ENCODE results near the gene SRMS. TPM values are rescaled to one million over a fixed set of nuclear protein-coding genes. Genes with fewer than 3 reads are reported as not detected.

The SRMS gene
- not detected for polyA plus RNA-seq (2013, experiment 1 of 2)
- 0.19 TPM for polyA plus RNA-seq (2013, experiment 2 of 2)

GRCh38 chr20:63547725-63548480 lies at the start of gene SRMS:
Gene SRMS, minus strand, starts transcription at chr20:63547749. Its CDS starts 286 bp downstream, at chr20:63547463.
- Histone ChIP-seq H3K4me1 (ENCODE audit: insufficient read depth, low read length) (peaks cover 14% of the 10 kb centered on the region), H3K9me3 (ENCODE audit: insufficient read depth, low read depth, low read length) (no peaks in the 10 kb centered on the region), H3K27ac (ENCODE audit: low read depth, low read length) (no peak within 1 kb of the TSS), H3K36me3 (ENCODE audit: insufficient read depth, low read length) (no peaks in the 10 kb centered on the region), H3K9ac (ENCODE audit: low read depth, low read length) (no peak within 1 kb of the TSS; the same call in 1 of the 2 replicates), H3K4me3 (ENCODE audit: low read length) (no peak within 1 kb of the TSS), H3K27me3 (ENCODE audit: insufficient read depth, low read length) (no peaks in the 10 kb centered on the region)
- WGBS: 64% methylated on average over 35 of the region's 35 CpGs

- no peaks in the 10 kb centered on the region for H3K9me3 ChIP-seq (ENCODE audit: insufficient read depth, low read depth, low read length)
- peaks cover 46% of the 10 kb centered on the region for H3K36me3 ChIP-seq (ENCODE audit: insufficient read depth, low read length)
- no peaks in the 10 kb centered on the region for H3K4me1 ChIP-seq (ENCODE audit: insufficient read depth, low read length)
- WGBS: 94% methylated on average over 6 of the region's 6 CpGs
- H3K27ac ChIP-seq (ENCODE audit: low read depth, low read length): no peak overlapping the region
- H3K9ac ChIP-seq (ENCODE audit: low read depth, low read length): no peak overlapping the region
- H3K4me3 ChIP-seq (ENCODE audit: low read length): no peak overlapping the region
- no peaks in the 10 kb centered on the region for H3K27me3 ChIP-seq (ENCODE audit: insufficient read depth, low read length)
These were observed 48.9 kb upstream of the SRMS start for GRCh38 chr20:63596423-63596822.

- Histone ChIP-seq H3K9ac (ENCODE audit: low read depth, low read length) (no peak overlapping the region), H3K27ac (ENCODE audit: low read depth, low read length) (no peak overlapping the region), H3K4me1 (ENCODE audit: insufficient read depth, low read length) (no peaks in the 10 kb centered on the region), H3K9me3 (ENCODE audit: insufficient read depth, low read depth, low read length) (no peaks in the 10 kb centered on the region), H3K4me3 (ENCODE audit: low read length) (no peak overlapping the region), H3K36me3 (ENCODE audit: insufficient read depth, low read length) (peaks cover 42% of the 10 kb centered on the region), H3K27me3 (ENCODE audit: insufficient read depth, low read length) (no peaks in the 10 kb centered on the region)
- 94% methylated on average over 30 of the region's 30 CpGs for WGBS
These were observed 48.0 kb upstream of the SRMS start for GRCh38 chr20:63595416-63596127.

GRCh38 chr20:63594043-63594561 lies 46.6 kb upstream of the SRMS start:
- no peaks in the 10 kb centered on the region for H3K4me1 ChIP-seq (ENCODE audit: insufficient read depth, low read length)
- H3K27me3 ChIP-seq (ENCODE audit: insufficient read depth, low read length): no peaks in the 10 kb centered on the region
- H3K36me3 ChIP-seq (ENCODE audit: insufficient read depth, low read length): peaks cover 42% of the 10 kb centered on the region
- H3K9me3 ChIP-seq (ENCODE audit: insufficient read depth, low read depth, low read length): no peaks in the 10 kb centered on the region
- H3K4me3 ChIP-seq (ENCODE audit: low read length): no peak overlapping the region
- H3K9ac ChIP-seq (ENCODE audit: low read depth, low read length): no peak overlapping the region
- no peak overlapping the region for H3K27ac ChIP-seq (ENCODE audit: low read depth, low read length)
- WGBS: 88% methylated on average over 10 of the region's 10 CpGs

GRCh38 chr20:63592661-63593060 lies 45.1 kb upstream of the SRMS start:
- Histone ChIP-seq H3K4me3 (ENCODE audit: low read length) (no peak overlapping the region), H3K27ac (ENCODE audit: low read depth, low read length) (no peak overlapping the region), H3K9me3 (ENCODE audit: insufficient read depth, low read depth, low read length) (no peaks in the 10 kb centered on the region), H3K36me3 (ENCODE audit: insufficient read depth, low read length) (peaks cover 37% of the 10 kb centered on the region), H3K27me3 (ENCODE audit: insufficient read depth, low read length) (no peaks in the 10 kb centered on the region), H3K4me1 (ENCODE audit: insufficient read depth, low read length) (no peaks in the 10 kb centered on the region), H3K9ac (ENCODE audit: low read depth, low read length) (no peak overlapping the region)
- 94% methylated on average over 13 of the region's 13 CpGs for WGBS

GRCh38 chr20:63591786-63592355 lies 44.3 kb upstream of the SRMS start:
- 96% methylated on average over 28 of the region's 28 CpGs for WGBS
- Histone ChIP-seq H3K9me3 (ENCODE audit: insufficient read depth, low read depth, low read length) (no peaks in the 10 kb centered on the region), H3K27me3 (ENCODE audit: insufficient read depth, low read length) (no peaks in the 10 kb centered on the region), H3K4me3 (ENCODE audit: low read length) (no peak overlapping the region), H3K27ac (ENCODE audit: low read depth, low read length) (no peak overlapping the region), H3K9ac (ENCODE audit: low read depth, low read length) (no peak overlapping the region), H3K36me3 (ENCODE audit: insufficient read depth, low read length) (peaks cover 34% of the 10 kb centered on the region), H3K4me1 (ENCODE audit: insufficient read depth, low read length) (no peaks in the 10 kb centered on the region)

- no peaks in the 10 kb centered on the region for H3K9me3 ChIP-seq (ENCODE audit: insufficient read depth, low read depth, low read length)
- H3K4me1 ChIP-seq (ENCODE audit: insufficient read depth, low read length): no peaks in the 10 kb centered on the region
- no peak overlapping the region for H3K9ac ChIP-seq (ENCODE audit: low read depth, low read length)
- no peaks in the 10 kb centered on the region for H3K27me3 ChIP-seq (ENCODE audit: insufficient read depth, low read length)
- no peak overlapping the region for H3K4me3 ChIP-seq (ENCODE audit: low read length)
- H3K27ac ChIP-seq (ENCODE audit: low read depth, low read length): no peak overlapping the region
- 91% methylated on average over 4 of the region's 4 CpGs for WGBS
- peaks cover 34% of the 10 kb centered on the region for H3K36me3 ChIP-seq (ENCODE audit: insufficient read depth, low read length)
These were observed 43.6 kb upstream of the SRMS start for GRCh38 chr20:63591147-63591533.

GRCh38 chr20:63590218-63591146 lies 42.9 kb upstream of the SRMS start:
- no peaks in the 10 kb centered on the region for H3K9me3 ChIP-seq (ENCODE audit: insufficient read depth, low read depth, low read length)
- H3K4me1 ChIP-seq (ENCODE audit: insufficient read depth, low read length): no peaks in the 10 kb centered on the region
- H3K27me3 ChIP-seq (ENCODE audit: insufficient read depth, low read length): no peaks in the 10 kb centered on the region
- H3K27ac ChIP-seq (ENCODE audit: low read depth, low read length): no peak overlapping the region
- no peak overlapping the region for H3K4me3 ChIP-seq (ENCODE audit: low read length)
- H3K36me3 ChIP-seq (ENCODE audit: insufficient read depth, low read length): peaks cover 34% of the 10 kb centered on the region
- H3K9ac ChIP-seq (ENCODE audit: low read depth, low read length): no peak overlapping the region
- 93% methylated on average over 52 of the region's 52 CpGs for WGBS

GRCh38 chr20:63589261-63590217 lies 42.0 kb upstream of the SRMS start:
- WGBS: 93% methylated on average over 38 of the region's 38 CpGs
- no peak overlapping the region for H3K9ac ChIP-seq (ENCODE audit: low read depth, low read length)
- H3K4me3 ChIP-seq (ENCODE audit: low read length): no peak overlapping the region
- H3K36me3 ChIP-seq (ENCODE audit: insufficient read depth, low read length): peaks cover 34% of the 10 kb centered on the region
- H3K27ac ChIP-seq (ENCODE audit: low read depth, low read length): no peak overlapping the region
- H3K9me3 ChIP-seq (ENCODE audit: insufficient read depth, low read depth, low read length): no peaks in the 10 kb centered on the region
- H3K4me1 ChIP-seq (ENCODE audit: insufficient read depth, low read length): no peaks in the 10 kb centered on the region
- H3K27me3 ChIP-seq (ENCODE audit: insufficient read depth, low read length): no peaks in the 10 kb centered on the region

GRCh38 chr20:63588641-63589041 lies 41.1 kb upstream of the SRMS start:
- no peaks in the 10 kb centered on the region for H3K27me3 ChIP-seq (ENCODE audit: insufficient read depth, low read length)
- 93% methylated on average over 11 of the region's 11 CpGs for WGBS
- no peaks in the 10 kb centered on the region for H3K4me1 ChIP-seq (ENCODE audit: insufficient read depth, low read length)
- H3K36me3 ChIP-seq (ENCODE audit: insufficient read depth, low read length): peaks cover 30% of the 10 kb centered on the region
- H3K27ac ChIP-seq (ENCODE audit: low read depth, low read length): no peak overlapping the region
- no peak overlapping the region for H3K4me3 ChIP-seq (ENCODE audit: low read length)
- no peak overlapping the region for H3K9ac ChIP-seq (ENCODE audit: low read depth, low read length)
- no peaks in the 10 kb centered on the region for H3K9me3 ChIP-seq (ENCODE audit: insufficient read depth, low read depth, low read length)
